HG02840 (cell line): ENCODE measurements around the gene COL9A1.

ENCODE experiments used
- ATAC-seq: cut with Tn5 transposase; IDR thresholded peaks from one replicate; pipeline ENCODE4 v1.9.1; 2021; ENCODE audit warnings: mild to moderate bottlenecking, moderate library complexity, moderate number of reproducible peaks; ENCODE audit not compliant: unreplicated experiment, low FRiP score

COL9A1 gene

GRCh38 chr6:70292193-70292592 lies 10.7 kb downstream of the COL9A1 start:
- no peak for ATAC-seq

- no peak for ATAC-seq
These were observed 13.6 kb downstream of the COL9A1 start for GRCh38 chr6:70289299-70289698.

GRCh38 chr6:70286905-70287304 lies 16.0 kb downstream of the COL9A1 start:
- no peak for ATAC-seq

- no peak for ATAC-seq
These were observed 17.7 kb downstream of the COL9A1 start for GRCh38 chr6:70285201-70285600.

- ATAC-seq, result no peak
These were observed 19.9 kb downstream of the COL9A1 start for GRCh38 chr6:70282919-70283461.

GRCh38 chr6:70282312-70282918 lies 20.5 kb downstream of the COL9A1 start:
- ATAC-seq, result no peak

- ATAC-seq, result no peak
These were observed 21.0 kb downstream of the COL9A1 start for GRCh38 chr6:70281923-70282311.

- ATAC-seq, result no peak
These were observed 22.5 kb downstream of the COL9A1 start for GRCh38 chr6:70280400-70280853.

- ATAC-seq, result no peak
These were observed 25.4 kb downstream of the COL9A1 start for GRCh38 chr6:70277470-70277869.

- ATAC-seq, result no peak
These were observed 28.5 kb downstream of the COL9A1 start for GRCh38 chr6:70274338-70274737.

GRCh38 chr6:70272071-70272470 lies 30.8 kb downstream of the COL9A1 start:
- no peak for ATAC-seq

- no peak for ATAC-seq
These were observed 32.4 kb downstream of the COL9A1 start for GRCh38 chr6:70270287-70271005.

- ATAC-seq, result no peak
These were observed 36.7 kb downstream of the COL9A1 start for GRCh38 chr6:70266142-70266541.

GRCh38 chr6:70264306-70264705 lies 38.6 kb downstream of the COL9A1 start:
- no peak for ATAC-seq

- ATAC-seq, result no peak
These were observed 44.4 kb downstream of the COL9A1 start for GRCh38 chr6:70258483-70258882.

- no peak for ATAC-seq
These were observed 45.1 kb downstream of the COL9A1 start for GRCh38 chr6:70257768-70258273.

- no peak for ATAC-seq
These were observed 48.1 kb downstream of the COL9A1 start for GRCh38 chr6:70254784-70255183.

GRCh38 chr6:70253923-70254322 lies 49.0 kb downstream of the COL9A1 start:
- ATAC-seq, result no peak

GRCh38 chr6:70252604-70253003 lies 50.3 kb downstream of the COL9A1 start:
- ATAC-seq, result no peak

GRCh38 chr6:70246118-70246517 lies 56.8 kb downstream of the COL9A1 start:
- no peak for ATAC-seq

GRCh38 chr6:70241991-70242420 lies 60.9 kb downstream of the COL9A1 start:
- no peak for ATAC-seq

GRCh38 chr6:70241031-70241430 lies 61.9 kb downstream of the COL9A1 start:
- ATAC-seq, result no peak
